OCI-LY7 (cell line): Measurements from ENCODE around the gene HECA.

Experiments used
- CTCF ChIP-seq: fragments of 200-600 bp; sonication (generic); conservative IDR thresholded peaks from 2 replicates; pipeline ENCODE4 v1.5.1; 2014; ENCODE audit warnings: mild to moderate bottlenecking, antibody characterized with exemption, low read length, moderate library complexity, mixed read lengths
- EZH2phosphoT487 ChIP-seq: fragments of 200-600 bp; sonication (generic); IDR thresholded peaks from 2 replicates; pipeline ENCODE4 v1.6.1; 2018; ENCODE audit warnings: low read depth, borderline replicate concordance, mild to moderate bottlenecking, mixed run types, antibody characterized with exemption, low read length, moderate library complexity, mixed read lengths

DNA sequence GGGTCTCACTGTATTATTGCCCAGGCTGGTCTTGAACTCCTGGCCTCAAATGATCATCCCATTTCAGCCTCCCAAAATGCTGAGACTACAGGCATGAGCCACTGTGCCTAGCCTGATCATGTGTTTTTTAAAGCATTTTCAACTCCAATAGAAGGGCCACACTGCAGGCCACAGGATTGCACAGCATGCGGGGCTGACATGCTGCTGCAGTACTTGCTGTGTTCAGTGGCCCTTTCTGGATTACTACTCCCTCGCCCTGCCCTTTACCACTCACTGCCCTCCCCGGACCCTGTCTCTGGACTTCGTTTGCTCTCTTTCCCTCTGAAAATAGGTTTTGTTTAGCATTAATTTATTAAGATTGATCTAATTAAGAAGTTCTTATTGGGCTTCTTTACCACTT, 37.3 kb downstream of the HECA start:
- TF ChIP-seq CTCF = no peak
- TF ChIP-seq EZH2phosphoT487 = no peak
